Hindlimb muscle (tissue), 1 donor: ENCODE results near the gene ISYNA1. TPM values are rescaled to one million over a fixed set of nuclear protein-coding genes. Genes with fewer than 3 reads are reported as not detected.

ENCODE experiments used
- DNase-seq: peaks from one replicate; pipeline ENCODE4 v3.0.0-alpha.2; 2013
- polyA plus RNA-seq: library from polyadenylated mRNA; unstranded; fragments of 120-200 nt; gene quantifications from one replicate; pipeline ENCODE4 v1.2.1, GENCODE V29; 2013; ENCODE audit not compliant: insufficient read length

ISYNA1 gene
- polyA plus RNA-seq, 1 donor: 231 TPM

DNA sequence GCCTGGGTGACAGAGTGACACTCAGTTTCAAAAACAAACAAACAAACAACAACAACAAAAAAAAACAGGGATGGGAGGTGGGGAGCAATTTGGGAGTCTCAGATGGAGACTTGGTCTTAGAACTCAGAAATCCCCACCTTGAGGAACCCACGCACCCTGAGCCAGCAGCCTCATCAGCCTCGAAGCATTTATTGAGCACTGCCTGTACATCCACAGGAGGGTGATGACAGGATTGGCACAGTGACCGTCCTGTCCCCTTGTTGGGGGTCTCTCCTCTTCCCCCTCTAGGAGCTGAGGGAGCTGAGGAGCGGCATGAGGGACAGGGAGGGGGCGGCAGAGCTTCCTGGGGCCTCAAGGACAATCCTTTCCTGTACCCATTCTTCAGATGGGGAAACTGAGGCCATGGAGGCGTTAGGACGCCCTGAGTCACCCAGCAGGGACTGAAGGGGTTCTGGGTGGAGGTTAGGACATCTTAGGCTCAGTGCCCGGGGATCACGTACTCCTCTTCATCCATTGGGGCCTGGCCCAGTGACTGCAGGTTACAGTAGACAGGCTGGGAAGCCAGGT is 46.3 kb downstream of the ISYNA1 start:
- no peak for DNase-seq

DNA sequence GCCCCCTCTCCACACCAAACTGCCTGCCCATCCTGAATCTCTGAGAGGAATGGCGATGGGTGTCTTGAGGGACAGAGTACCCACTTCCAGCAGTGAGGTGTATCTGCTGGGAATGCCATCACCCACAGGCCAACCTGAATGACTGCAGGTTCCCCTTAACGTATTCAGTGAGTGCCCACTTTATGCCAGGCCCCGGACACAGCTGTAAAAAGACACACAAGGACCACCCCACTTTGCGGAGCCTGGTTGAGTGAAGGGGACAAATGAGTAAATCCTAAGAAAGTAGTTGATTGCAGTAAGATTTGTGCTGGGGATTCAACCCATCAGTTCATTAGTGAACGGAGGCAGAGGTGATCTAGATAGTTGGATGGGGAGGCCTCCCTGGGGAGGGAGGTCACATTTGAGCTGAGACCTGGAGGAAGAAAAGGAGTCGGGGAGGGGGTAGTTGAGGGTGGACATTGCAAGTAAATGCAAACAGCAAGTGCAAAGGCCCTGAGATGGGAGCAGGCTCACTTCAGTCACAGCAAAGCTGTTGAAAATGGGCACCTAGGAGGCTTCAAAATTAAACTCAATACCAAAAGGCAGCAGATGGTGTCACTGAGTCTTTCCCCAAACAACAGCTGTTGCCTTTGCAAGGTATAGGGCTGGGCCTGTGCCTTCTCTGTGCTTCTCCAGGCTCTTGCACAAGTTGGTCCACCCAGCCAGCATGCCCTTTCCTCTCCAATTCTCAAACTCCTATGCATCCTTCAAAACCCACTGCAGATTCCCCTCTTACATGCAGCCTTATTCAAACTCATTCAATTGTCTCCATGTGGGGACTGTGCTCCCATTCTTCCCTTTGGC is 47.6 kb downstream of the ISYNA1 start:
- DNase-seq: no peak

- no peak for DNase-seq
These were observed 48.2 kb downstream of the ISYNA1 start for GRCh38 chr19:18389726-18390064.

GRCh38 chr19:18388960-18389725 is 48.8 kb downstream of the ISYNA1 start:
- no peak for DNase-seq

DNA sequence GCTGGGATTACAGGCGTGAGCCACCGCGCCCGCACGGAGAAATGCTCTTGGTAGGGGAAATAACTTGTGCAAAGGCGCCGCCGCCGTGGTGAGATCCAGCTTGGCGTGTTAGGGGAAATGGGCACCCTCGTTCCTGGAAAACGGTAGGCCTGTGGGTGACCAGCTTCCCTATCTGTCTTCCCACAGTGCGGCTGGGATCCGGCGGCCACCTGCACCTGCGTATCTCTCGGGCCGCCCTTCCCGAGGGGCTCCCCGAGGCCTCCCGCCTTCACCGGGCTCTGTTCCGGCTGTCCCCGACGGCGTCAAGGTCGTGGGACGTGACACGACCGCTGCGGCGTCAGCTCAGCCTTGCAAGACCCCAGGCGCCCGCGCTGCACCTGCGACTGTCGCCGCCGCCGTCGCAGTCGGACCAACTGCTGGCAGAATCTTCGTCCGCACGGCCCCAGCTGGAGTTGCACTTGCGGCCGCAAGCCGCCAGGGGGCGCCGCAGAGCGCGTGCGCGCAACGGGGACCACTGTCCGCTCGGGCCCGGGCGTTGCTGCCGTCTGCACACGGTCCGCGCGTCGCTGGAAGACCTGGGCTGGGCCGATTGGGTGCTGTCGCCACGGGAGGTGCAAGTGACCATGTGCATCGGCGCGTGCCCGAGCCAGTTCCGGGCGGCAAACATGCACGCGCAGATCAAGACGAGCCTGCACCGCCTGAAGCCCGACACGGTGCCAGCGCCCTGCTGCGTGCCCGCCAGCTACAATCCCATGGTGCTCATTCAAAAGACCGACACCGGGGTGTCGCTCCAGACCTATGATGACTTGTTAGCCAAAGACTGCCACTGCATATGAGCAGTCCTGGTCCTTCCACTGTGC is 49.6 kb downstream of the ISYNA1 start:
- peak; percentile 90 for DNase-seq

GRCh38 chr19:18386543-18387271 is 51.2 kb downstream of the ISYNA1 start:
- DNase-seq: no peak

GRCh38 chr19:18385675-18386542 is 52.0 kb downstream of the ISYNA1 start, which contains the start of gene GDF15:
TSS of gene GDF15 (plus strand) at chr19:18386158. CDS start at chr19:18386190, 32 bp downstream.
- no peak for DNase-seq

DNA sequence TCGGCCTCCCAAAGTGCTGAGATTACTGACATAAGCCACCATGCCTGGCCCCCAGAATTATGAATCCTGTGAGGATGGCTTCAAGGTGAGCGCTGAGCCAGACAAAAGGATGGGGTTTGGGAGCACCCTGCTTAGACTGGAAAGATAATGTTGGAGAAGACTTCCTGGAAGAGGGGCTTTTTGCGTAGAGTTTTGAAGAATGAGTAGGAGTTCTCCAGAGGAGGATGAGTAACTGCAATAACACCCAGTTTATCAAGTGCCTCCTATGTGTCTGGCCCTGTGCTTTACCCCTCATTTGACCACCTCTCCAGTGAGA is 52.6 kb downstream of the ISYNA1 start:
- no peak for DNase-seq

- no peak for DNase-seq
These were observed 53.2 kb downstream of the ISYNA1 start for GRCh38 chr19:18384775-18385174.

Other genes with a start within 250 kb of the ISYNA1 start
- gene MPV17L2, start 244.9 kb downstream of the ISYNA1 start, polyA plus RNA-seq: 6.5 TPM
- 5.1 TPM for gene RAB3A, start 234.1 kb downstream of the ISYNA1 start, polyA plus RNA-seq
- 7.1 TPM for gene PDE4C, start 211.7 kb downstream of the ISYNA1 start, polyA plus RNA-seq
- gene IQCN, start 163.7 kb downstream of the ISYNA1 start, polyA plus RNA-seq: 4.9 TPM
- 139 TPM for gene JUND, start 156.5 kb downstream of the ISYNA1 start, polyA plus RNA-seq
- 93.0 TPM for gene LSM4, start 115.1 kb downstream of the ISYNA1 start, polyA plus RNA-seq
- 14.4 TPM for gene PGPEP1, start 97.5 kb downstream of the ISYNA1 start, polyA plus RNA-seq
- gene GDF15, start 52.0 kb downstream of the ISYNA1 start, polyA plus RNA-seq: 0.41 TPM
- 2.6 TPM for gene LRRC25, start 40.5 kb downstream of the ISYNA1 start, polyA plus RNA-seq
- 135 TPM for gene SSBP4, start 18.7 kb downstream of the ISYNA1 start, polyA plus RNA-seq
- 20.8 TPM for gene ELL, start 83.9 kb upstream of the ISYNA1 start, polyA plus RNA-seq
- 134 TPM for gene FKBP8, start 105.4 kb upstream of the ISYNA1 start, polyA plus RNA-seq
- gene KXD1, start 119.7 kb upstream of the ISYNA1 start, polyA plus RNA-seq: 77.3 TPM
- 1,296 TPM for gene UBA52, start 133.7 kb upstream of the ISYNA1 start, polyA plus RNA-seq
- 32.7 TPM for gene REX1BD, start 150.7 kb upstream of the ISYNA1 start, polyA plus RNA-seq
- gene CRLF1, start 168.7 kb upstream of the ISYNA1 start, polyA plus RNA-seq: 6.4 TPM
- gene TMEM59L, start 174.7 kb upstream of the ISYNA1 start, polyA plus RNA-seq: 3.5 TPM
- gene KLHL26, start 198.9 kb upstream of the ISYNA1 start, polyA plus RNA-seq: 5.4 TPM
- gene CRTC1, start 245.5 kb upstream of the ISYNA1 start, polyA plus RNA-seq: 19.2 TPM